Lower leg skin (tissue), 3 donors: Measurements from ENCODE around the gene INPP5F.

Source experiments
- POLR2A ChIP-seq, 2 donors: fragments of 450-650 bp; IDR thresholded peaks; one replicate each; pipeline ENCODE4 v1.6.1; 2016 to 2017; ENCODE audit warnings: antibody characterized with exemption in 2 of 2, mild to moderate bottlenecking in 1 of 2, moderate library complexity in 1 of 2
- TF ChIP-seq, protein P1 (sequence below), 3 donors: fragments of 450-650 bp; IDR thresholded peaks; one replicate each; pipeline ENCODE4 v1.5.1; 2016; ENCODE audit warnings: antibody characterized with exemption in 3 of 3, mild to moderate bottlenecking in 3 of 3, moderate library complexity in 2 of 3

DNA sequence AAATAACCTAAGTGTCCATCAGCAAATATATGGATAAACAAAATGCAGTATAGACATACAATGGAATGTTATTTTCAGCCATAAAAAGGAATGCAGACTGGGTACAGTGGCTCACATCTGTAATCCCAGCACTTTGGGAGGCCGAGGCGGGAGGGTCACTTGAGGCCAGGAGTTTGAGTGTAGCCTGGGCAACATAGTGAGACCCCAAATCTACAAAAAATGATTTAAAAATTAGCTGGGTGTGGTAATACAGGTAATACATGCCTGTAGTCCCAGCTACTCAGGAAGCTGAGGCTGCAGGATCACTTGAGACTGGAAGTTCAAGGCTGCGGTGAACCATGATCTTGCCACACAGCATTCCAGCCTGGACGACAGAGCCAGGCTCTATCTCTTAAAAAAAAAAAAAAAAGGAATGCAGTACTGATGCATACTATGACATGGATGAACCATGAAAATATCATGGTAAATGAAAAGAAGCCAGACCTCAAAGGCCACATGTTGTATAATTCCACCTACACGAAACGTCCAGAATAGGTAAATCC is 139.9 kb downstream of the INPP5F start:
- TF ChIP-seq POLR2A (IDR thresholded peaks at IDR 0.05): no peak
- TF ChIP-seq, protein P1, sequence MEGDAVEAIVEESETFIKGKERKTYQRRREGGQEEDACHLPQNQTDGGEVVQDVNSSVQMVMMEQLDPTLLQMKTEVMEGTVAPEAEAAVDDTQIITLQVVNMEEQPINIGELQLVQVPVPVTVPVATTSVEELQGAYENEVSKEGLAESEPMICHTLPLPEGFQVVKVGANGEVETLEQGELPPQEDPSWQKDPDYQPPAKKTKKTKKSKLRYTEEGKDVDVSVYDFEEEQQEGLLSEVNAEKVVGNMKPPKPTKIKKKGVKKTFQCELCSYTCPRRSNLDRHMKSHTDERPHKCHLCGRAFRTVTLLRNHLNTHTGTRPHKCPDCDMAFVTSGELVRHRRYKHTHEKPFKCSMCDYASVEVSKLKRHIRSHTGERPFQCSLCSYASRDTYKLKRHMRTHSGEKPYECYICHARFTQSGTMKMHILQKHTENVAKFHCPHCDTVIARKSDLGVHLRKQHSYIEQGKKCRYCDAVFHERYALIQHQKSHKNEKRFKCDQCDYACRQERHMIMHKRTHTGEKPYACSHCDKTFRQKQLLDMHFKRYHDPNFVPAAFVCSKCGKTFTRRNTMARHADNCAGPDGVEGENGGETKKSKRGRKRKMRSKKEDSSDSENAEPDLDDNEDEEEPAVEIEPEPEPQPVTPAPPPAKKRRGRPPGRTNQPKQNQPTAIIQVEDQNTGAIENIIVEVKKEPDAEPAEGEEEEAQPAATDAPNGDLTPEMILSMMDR (IDR thresholded peaks at IDR 0.05): no peak
